Hepatocyte (in vitro differentiated cells): Measurements from ENCODE around the gene EHD2. TPM values are rescaled to one million over a fixed set of nuclear protein-coding genes. Genes with fewer than 3 reads are reported as not detected.

ENCODE experiments used
- DNase-seq: peaks from one replicate; pipeline ENCODE4 v3.0.0-alpha.2; 2016; ENCODE audit warnings: low spot score
- H2AFZ ChIP-seq: fragments of 200-600 bp; sonication (generic); 2 replicates; pipeline ENCODE4 v1.6.0; 2016; ENCODE audit warnings: antibody characterized with exemption, mild to moderate bottlenecking
- H3K27ac ChIP-seq: fragments of 200-600 bp; sonication (generic); 2 replicates; pipeline ENCODE4 v1.5.1; 2016; ENCODE audit warnings: mild to moderate bottlenecking
- H3K27me3 ChIP-seq: fragments of 200-600 bp; sonication (generic); 2 replicates; pipeline ENCODE4 v1.6.1; 2016
- H3K36me3 ChIP-seq: fragments of 200-600 bp; sonication (generic); replicated peaks from 2 replicates; pipeline ENCODE4 v1.5.1; 2016; ENCODE audit warnings: low read depth; ENCODE audit not compliant: insufficient read depth
- H3K4me1 ChIP-seq: fragments of 200-600 bp; sonication (generic); 2 replicates; pipeline ENCODE4 v1.5.1; 2016; ENCODE audit warnings: mild to moderate bottlenecking, moderate library complexity; ENCODE audit not compliant: insufficient read depth
- H3K4me2 ChIP-seq: fragments of 200-600 bp; sonication (generic); 2 replicates; pipeline ENCODE4 v1.6.0; 2016
- H3K4me3 ChIP-seq: fragments of 200-600 bp; sonication (generic); 2 replicates; pipeline ENCODE4 v1.5.1; 2016; ENCODE audit warnings: mild to moderate bottlenecking
- H3K79me2 ChIP-seq: fragments of 200-600 bp; sonication (generic); 2 replicates; pipeline ENCODE4 v1.6.0; 2017; ENCODE audit warnings: mild to moderate bottlenecking
- H3K9me2 ChIP-seq: fragments of 200-600 bp; sonication (generic); replicated peaks from 2 replicates; pipeline ENCODE4 v1.6.0; 2017; ENCODE audit warnings: mild to moderate bottlenecking; ENCODE audit not compliant: insufficient read depth
- H3K9me3 ChIP-seq: fragments of 200-600 bp; sonication (generic); 2 replicates; pipeline ENCODE4 v1.5.1; 2016; ENCODE audit warnings: low read depth, mild to moderate bottlenecking
- H4K20me1 ChIP-seq: fragments of 200-600 bp; sonication (generic); 2 replicates; pipeline ENCODE4 v1.6.0; 2016; ENCODE audit warnings: mild to moderate bottlenecking; ENCODE audit not compliant: insufficient read depth, poor library complexity, severe bottlenecking
- EZH2 ChIP-seq: fragments of 200-600 bp; sonication (generic); IDR thresholded peaks from 2 replicates; pipeline ENCODE4 v1.6.1; 2016; ENCODE audit warnings: antibody characterized with exemption, mild to moderate bottlenecking, borderline replicate concordance
- EZH2phosphoT487 ChIP-seq: fragments of 200-600 bp; sonication (generic); IDR thresholded peaks from one replicate; pipeline ENCODE4 v1.6.1; 2018; ENCODE audit warnings: antibody characterized with exemption, mild to moderate bottlenecking, low read depth, moderate library complexity; ENCODE audit not compliant: unreplicated experiment, severe bottlenecking
- WGBS: methylation state at CpG from one replicate; pipeline ENCODE4 v1.1.6; 2016; ENCODE audit warnings: low lambda C conversion rate; ENCODE audit errors: missing lambda C conversion rate; 5-methylcytosine and 5-hydroxymethylcytosine counted together
- polyA plus RNA-seq: library from polyadenylated mRNA; unstranded; fragments of >200 nt; fragmentation: Nextera tagmentation; extraction: Ambion mirVana; gene quantifications from 2 replicates; pipeline ENCODE4 v1.2.1, GENCODE V29; 2016
- total RNA-seq: library from RNA; depleted of rRNA; stranded (reverse); fragments of >200 nt; gene quantifications from 2 replicates; pipeline ENCODE4 v1.2.3, GENCODE V29; 2014
- TF ChIP-seq, protein P1 (sequence below): fragments of 200-600 bp; sonication (generic); IDR thresholded peaks from 2 replicates; pipeline ENCODE4 v1.5.1; 2016; ENCODE audit warnings: antibody characterized with exemption, mild to moderate bottlenecking; ENCODE audit not compliant: poor library complexity

Gene EHD2
- total and polyA plus RNA-seq, 2 experiments from 2014 or later: 20.8 to 120 TPM

DNA sequence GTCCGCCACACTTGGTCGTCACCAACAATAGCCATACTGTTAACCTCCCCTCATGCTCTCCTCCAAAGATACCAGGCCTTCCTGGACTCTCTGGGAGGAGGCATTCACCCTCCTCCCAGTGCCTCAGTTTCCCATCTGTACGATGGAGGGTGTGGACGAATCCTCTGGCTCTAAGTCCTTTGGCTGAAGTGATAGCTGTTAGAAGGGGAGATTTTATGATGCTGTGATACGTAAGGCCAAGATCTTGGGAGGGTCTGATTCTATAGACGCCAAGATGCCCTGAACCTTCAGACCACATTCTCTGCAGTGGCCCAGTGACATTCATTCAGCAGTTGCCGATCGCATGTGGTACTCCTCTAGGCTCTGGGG lies 17.3 kb downstream of the EHD2 start:
- WGBS: 98% methylated on average over 8 of the region's 8 CpGs
- DNase-seq: no peak
- peaks cover 17% of the 10 kb centered on the region for H3K4me1 ChIP-seq

GRCh38 chr19:47730910-47731309 lies 17.7 kb downstream of the EHD2 start:
- Histone ChIP-seq H3K4me2 (no peak overlapping the region), H3K27ac (no peak overlapping the region), H3K4me3 (no peak overlapping the region), H4K20me1 (no peaks in the 10 kb centered on the region), H3K9me3 (no peaks in the 10 kb centered on the region), H3K9me2 (no peaks in the 10 kb centered on the region), H3K36me3 (no peaks in the 10 kb centered on the region), H2AFZ (no peak overlapping the region), H3K79me2 (peaks cover 3% of the 10 kb centered on the region), H3K4me1 (peaks cover 17% of the 10 kb centered on the region), H3K27me3 (no peaks in the 10 kb centered on the region)
- WGBS: 95% methylated on average over 8 of the region's 8 CpGs
- TF ChIP-seq, protein P1, sequence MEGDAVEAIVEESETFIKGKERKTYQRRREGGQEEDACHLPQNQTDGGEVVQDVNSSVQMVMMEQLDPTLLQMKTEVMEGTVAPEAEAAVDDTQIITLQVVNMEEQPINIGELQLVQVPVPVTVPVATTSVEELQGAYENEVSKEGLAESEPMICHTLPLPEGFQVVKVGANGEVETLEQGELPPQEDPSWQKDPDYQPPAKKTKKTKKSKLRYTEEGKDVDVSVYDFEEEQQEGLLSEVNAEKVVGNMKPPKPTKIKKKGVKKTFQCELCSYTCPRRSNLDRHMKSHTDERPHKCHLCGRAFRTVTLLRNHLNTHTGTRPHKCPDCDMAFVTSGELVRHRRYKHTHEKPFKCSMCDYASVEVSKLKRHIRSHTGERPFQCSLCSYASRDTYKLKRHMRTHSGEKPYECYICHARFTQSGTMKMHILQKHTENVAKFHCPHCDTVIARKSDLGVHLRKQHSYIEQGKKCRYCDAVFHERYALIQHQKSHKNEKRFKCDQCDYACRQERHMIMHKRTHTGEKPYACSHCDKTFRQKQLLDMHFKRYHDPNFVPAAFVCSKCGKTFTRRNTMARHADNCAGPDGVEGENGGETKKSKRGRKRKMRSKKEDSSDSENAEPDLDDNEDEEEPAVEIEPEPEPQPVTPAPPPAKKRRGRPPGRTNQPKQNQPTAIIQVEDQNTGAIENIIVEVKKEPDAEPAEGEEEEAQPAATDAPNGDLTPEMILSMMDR: no peak
- no peak for DNase-seq

More for the DNA sequence above, 17.3 kb downstream of the EHD2 start:
- Histone ChIP-seq H3K27me3 (no peaks in the 10 kb centered on the region), H2AFZ (no peak overlapping the region), H3K27ac (peak overlapping the region; percentile 93), H3K4me2 (peak overlapping the region; percentile 74), H3K9me2 (no peaks in the 10 kb centered on the region), H3K9me3 (no peaks in the 10 kb centered on the region), H3K79me2 (peaks cover 3% of the 10 kb centered on the region), H4K20me1 (no peaks in the 10 kb centered on the region), H3K4me3 (no peak overlapping the region), H3K36me3 (no peaks in the 10 kb centered on the region)
- no peak for TF ChIP-seq EZH2phosphoT487

DNA sequence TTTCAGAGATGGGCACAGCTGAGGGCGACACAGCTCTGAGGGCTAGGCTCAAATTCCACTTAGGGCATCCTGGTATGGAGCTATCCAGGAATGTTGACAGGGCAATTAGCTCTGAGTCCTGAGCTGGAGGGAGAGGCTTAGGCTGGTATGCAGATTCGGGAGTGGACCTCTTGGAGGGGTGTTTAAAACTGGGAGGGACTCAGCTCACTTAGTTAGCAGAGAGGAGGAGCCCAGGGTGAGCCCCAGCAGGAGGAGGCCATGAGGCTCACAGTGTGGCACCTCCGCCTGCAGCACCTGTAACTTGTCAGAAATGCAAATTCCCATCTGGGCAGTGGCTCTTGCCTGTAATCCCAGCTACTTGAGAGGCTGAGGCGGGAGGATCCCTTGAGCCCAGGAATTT lies 21.9 kb downstream of the EHD2 start:
- Histone ChIP-seq H3K79me2 (peaks cover 3% of the 10 kb centered on the region), H3K9me2 (no peaks in the 10 kb centered on the region), H3K9me3 (no peaks in the 10 kb centered on the region), H2AFZ (no peak overlapping the region), H4K20me1 (no peaks in the 10 kb centered on the region), H3K36me3 (no peaks in the 10 kb centered on the region), H3K27me3 (no peaks in the 10 kb centered on the region), H3K4me1 (no peaks in the 10 kb centered on the region), H3K27ac (no peak overlapping the region), H3K4me3 (no peak overlapping the region), H3K4me2 (no peak overlapping the region)
- no peak for DNase-seq
- WGBS: 70% methylated on average over 4 of the region's 4 CpGs
- TF ChIP-seq EZH2 (no peak), EZH2phosphoT487 (no peak)
- TF ChIP-seq, protein P1: no peak

DNA sequence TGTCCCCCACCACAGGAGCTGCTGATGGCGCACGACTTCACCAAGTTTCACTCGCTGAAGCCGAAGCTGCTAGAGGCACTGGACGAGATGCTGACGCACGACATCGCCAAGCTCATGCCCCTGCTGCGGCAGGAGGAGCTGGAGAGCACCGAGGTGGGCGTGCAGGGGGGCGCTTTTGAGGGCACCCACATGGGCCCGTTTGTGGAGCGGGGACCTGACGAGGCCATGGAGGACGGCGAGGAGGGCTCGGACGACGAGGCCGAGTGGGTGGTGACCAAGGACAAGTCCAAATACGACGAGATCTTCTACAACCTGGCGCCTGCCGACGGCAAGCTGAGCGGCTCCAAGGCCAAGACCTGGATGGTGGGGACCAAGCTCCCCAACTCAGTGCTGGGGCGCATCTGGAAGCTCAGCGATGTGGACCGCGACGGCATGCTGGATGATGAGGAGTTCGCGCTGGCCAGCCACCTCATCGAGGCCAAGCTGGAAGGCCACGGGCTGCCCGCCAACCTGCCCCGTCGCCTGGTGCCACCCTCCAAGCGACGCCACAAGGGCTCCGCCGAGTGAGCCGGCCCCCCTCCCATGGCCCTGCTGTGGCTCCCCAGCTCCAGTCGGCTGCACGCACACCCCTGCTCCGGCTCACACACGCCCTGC lies 27.8 kb downstream of the EHD2 start:
- no peak for TF ChIP-seq EZH2
- TF ChIP-seq, protein P1: no peak
- TF ChIP-seq EZH2phosphoT487: no peak
- Histone ChIP-seq H3K4me3 (no peak overlapping the region), H3K9me2 (no peaks in the 10 kb centered on the region), H2AFZ (no peak overlapping the region), H3K36me3 (no peaks in the 10 kb centered on the region), H4K20me1 (no peaks in the 10 kb centered on the region), H3K79me2 (peaks cover 3% of the 10 kb centered on the region), H3K27ac (no peak overlapping the region), H3K4me2 (no peak overlapping the region), H3K9me3 (no peaks in the 10 kb centered on the region), H3K4me1 (peaks cover 11% of the 10 kb centered on the region), H3K27me3 (no peaks in the 10 kb centered on the region)
- 93% methylated on average over 24 of the region's 48 CpGs for WGBS
- no peak for DNase-seq
